Stimulated activated CD8-positive, alpha-beta memory T cell treated with anti-CD3 and anti-CD28 coated beads, Interleukin-2, amount 100 ng/mL, for 48 hours (primary cell): Measurements from ENCODE around the gene GAB2.
"Not testable (repeated sequence)": the region's sequence is repeated elsewhere in the genome, so short reads cannot be mapped to it uniquely, and the experiment has no call there.

ENCODE experiments used
- DNase-seq, 2 donors: peaks; one replicate each; pipeline ENCODE4 v3.0.0-alpha.2; 2020; ENCODE audit warnings: low read depth in 2 of 2

Gene GAB2

DNA sequence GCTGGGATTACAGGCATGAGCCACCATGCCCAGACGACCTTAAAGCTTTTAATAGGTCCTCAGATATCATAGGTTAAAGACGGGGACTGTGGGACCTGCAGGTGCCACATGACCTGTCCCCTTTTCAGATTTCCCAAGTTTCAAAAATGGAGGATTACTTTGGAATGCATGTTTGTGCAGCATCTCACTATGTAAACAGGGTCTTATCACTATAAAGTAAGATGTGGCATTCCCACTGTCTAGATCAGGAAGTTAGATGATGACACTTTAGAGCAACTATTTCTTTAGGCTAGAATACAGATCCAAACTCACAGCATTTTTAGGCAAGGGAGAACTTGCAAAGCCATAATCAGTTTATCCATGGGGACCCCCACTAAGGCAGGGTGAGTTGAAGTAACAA is 136.1 kb downstream of the GAB2 start:
- DNase-seq = no peak

DNA sequence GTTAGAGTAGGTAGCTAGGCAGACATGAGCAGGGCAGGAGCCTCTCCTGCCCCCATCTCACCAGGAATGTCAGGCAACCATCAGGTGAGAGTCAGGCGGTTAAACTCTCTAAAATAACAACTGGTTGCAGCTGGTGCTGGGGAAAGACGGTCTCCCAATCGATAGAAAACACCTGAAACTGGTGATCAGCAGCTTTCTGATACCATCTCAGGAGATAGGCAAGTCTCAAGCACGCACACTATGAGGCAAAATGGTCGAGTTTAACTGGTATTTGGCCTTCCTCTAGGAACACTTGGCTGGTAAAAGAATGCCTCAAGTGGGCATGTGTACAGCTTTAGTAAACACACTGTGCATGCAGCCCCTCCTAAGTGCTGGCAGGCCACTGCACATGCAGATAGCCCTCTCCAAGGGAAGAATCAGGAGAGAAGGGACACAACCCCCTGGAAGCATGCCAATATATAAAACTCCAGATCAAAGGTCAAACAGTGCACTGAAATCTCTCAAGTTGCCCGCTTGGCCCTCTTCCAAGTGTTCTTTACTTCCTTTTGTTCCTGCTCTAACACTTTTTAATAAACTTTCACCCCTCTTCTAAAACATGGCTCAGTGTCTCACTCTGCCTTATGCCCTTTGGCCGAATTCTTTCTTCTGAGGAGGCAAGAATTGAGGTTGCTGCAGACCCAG is 140.2 kb downstream of the GAB2 start:
- no peak for DNase-seq

DNA sequence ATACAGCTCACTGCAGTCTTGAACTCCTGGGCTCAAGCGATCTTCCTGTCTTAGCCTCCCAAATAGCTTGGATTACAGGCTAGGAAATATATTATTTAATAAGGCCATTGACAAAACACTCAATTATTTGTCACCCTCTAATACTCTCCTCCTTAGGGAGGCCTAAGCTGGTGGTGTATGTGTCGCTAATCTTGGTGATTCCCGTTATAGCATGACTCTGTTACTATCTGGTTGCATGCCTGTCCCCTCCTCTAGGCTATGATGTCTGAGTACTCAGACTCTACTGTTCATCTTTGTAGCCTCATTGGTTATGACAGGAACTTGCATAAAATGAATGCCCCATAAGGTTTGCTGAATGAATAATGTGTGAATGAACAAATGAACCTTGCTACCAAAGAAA is 141.3 kb downstream of the GAB2 start:
- DNase-seq = no peak

DNA sequence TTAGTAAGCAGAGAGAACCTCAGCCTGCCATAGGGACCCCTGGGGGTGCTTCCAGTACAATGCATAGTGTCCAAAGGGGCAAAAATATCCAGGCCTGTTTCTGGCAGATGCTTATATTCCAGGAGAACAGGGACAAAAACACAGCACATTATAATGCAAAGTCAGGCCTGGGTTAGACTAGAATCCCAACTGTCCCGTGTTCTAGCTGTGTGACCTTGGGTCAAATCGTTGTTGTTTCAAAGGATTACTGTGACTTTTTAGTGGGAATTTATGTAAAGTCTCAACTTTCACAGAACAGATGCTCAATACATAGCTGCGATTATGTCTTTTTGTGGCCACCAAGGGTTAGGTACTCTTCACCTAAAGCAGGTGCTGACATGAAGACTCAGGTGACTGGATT is 142.9 kb downstream of the GAB2 start:
- DNase-seq = no peak

- DNase-seq = not testable (repeated sequence)
Observed at GRCh38 chr11:78272625-78273269, 144.9 kb downstream of the GAB2 start.

DNA sequence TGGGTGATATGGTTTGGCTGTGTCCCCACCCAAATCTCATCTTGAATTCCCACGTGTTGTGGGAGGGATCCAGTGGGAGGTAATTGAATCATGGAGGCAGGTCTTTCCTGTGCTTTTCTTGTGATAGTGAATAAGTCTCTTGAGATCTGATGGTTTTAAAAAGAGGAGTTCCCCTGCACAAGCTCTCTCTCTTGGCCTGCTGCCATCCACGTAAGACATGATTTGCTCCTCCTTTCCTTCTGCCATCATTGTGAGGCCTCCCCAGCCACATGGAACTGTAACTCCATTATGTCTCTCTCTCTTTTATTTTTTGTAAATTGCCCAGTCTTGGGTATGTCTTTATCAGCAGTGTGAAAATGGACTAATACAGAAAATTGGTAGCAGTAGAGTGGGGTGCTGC is 145.8 kb downstream of the GAB2 start:
- not testable (repeated sequence) for DNase-seq

GRCh38 chr11:78270971-78271370 is 146.6 kb downstream of the GAB2 start:
- DNase-seq = no peak

GRCh38 chr11:78269806-78270205 is 147.8 kb downstream of the GAB2 start:
- no peak for DNase-seq

DNA sequence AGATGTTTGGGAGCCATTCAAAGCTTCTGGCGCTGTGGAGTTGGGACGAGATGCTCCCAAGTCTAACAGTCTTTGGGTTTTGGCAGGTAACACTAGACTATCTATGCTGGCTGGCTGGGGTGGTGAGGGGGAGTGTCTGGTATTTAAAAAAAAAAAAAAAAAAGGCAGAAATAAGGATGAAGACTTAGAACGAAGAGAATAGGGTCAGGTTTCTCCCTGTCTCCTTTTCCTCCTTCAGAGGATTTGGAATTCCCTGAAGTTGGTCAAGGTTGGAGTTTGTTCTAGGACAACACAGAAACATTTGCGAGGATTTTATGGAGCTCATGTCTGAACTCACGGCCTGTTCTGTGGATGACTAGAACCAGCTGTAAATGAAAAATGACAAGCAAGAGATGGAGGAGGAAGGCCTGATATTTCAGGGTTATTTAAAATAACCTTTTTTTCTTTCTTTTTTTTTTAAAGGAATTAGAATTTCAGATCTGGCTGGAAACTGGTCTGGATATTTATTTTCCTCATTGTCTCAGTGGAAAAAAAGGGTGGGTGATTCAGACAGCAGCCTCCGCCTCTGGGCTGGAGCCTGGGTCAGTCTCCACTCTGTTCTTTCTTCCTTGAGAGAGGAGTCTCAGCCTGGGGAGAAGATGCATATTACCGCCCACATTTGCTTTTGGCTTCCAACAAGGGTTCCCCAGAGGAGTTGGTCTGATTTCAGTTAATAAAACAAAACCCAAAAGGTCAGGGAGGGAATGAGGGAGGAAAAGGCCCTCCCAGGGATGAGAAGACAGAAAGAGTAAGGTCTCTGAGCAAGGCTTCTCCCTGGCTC is 148.8 kb downstream of the GAB2 start:
- DNase-seq = no peak

DNA sequence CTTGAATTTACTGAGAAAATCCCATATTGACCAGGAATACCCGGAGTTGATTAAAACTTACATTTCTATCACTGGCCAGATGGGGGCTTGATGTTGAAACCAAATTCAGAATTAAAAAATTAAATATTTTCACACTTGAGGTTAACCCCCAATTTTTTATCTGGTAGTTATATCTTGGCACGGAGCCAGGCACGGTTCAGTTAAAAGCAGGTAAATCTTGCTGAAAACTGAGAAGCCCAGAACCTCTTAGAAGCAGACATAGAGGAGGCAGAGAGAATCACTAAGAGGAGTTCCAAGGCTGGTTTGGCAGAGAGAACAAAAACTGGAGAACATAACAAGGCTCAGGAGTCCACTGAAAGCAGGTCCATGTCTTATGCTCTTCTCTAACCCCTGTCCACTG is 151.2 kb downstream of the GAB2 start:
- DNase-seq = no peak

GRCh38 chr11:78265326-78265725 is 152.3 kb downstream of the GAB2 start:
- no peak for DNase-seq

- DNase-seq = no peak
Observed at GRCh38 chr11:78262691-78263090, 154.9 kb downstream of the GAB2 start.

DNA sequence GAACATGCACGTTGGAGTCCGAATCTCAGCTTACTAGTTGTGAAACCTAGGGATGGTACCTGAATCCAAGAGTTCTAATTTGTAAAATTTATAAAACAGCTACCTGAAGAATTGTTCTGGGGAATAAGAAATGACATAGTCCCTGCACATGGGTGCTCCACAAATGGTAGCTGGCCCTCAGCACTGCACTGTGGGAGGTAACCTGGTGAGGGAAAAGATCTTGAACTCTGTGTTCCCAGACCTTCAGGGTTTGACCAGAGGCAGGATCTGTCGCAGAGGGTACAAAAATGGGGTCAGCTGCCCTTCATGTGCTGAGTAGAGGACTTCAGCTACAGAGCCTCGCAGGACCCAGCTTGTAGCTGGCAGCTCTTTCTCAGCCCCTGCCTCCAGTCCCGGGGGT is 155.4 kb downstream of the GAB2 start:
- no peak for DNase-seq

DNA sequence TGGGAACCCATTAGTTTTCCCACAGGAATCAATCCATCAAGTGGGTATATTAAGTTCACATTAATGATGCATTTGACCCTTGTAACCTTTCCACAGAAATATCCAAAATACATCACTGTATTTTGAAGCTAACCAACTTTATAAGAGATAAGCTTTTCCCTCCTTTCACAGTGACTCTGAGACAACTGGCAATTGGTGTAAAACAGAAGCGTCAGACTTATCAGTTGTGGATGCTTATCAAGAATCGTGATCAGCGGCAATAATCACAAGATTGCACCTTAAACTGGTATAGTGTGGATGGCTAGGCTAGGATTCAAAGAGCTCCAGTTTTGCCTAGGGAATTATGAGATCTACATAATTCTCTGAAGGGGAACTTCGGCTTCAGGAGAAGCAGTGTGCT is 155.8 kb downstream of the GAB2 start:
- DNase-seq = no peak

DNA sequence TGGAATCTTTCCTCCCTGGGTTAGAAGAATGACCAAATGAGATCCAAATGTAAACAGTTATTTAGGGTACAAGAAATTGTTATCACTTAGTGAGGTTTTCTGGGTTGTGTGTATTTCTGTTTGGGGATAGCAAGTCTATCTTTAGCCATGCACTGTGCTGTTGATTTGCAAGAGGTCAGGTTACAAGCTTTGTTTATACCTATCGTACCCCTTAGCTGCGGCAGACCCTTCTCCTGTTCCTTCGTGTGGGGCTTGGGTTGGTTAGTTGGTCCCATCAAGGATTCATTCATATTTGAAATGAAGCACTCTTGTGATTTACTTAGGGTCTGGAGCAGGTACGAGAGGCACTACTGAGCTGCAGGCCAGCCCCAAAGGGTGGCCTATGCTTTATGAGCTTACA is 156.3 kb downstream of the GAB2 start:
- no peak for DNase-seq

- DNase-seq = no peak
Observed at GRCh38 chr11:78259777-78260487, 157.7 kb downstream of the GAB2 start.

GRCh38 chr11:78257654-78258053 is 160.0 kb downstream of the GAB2 start:
- no peak for DNase-seq

- no peak for DNase-seq
Observed at GRCh38 chr11:78256962-78257361, 160.7 kb downstream of the GAB2 start.

GRCh38 chr11:78255919-78256318 is 161.7 kb downstream of the GAB2 start:
- no peak for DNase-seq

GRCh38 chr11:78254268-78254667 is 163.4 kb downstream of the GAB2 start:
- DNase-seq = no peak

- no peak for DNase-seq
Observed at GRCh38 chr11:78253797-78254196, 163.8 kb downstream of the GAB2 start.

DNA sequence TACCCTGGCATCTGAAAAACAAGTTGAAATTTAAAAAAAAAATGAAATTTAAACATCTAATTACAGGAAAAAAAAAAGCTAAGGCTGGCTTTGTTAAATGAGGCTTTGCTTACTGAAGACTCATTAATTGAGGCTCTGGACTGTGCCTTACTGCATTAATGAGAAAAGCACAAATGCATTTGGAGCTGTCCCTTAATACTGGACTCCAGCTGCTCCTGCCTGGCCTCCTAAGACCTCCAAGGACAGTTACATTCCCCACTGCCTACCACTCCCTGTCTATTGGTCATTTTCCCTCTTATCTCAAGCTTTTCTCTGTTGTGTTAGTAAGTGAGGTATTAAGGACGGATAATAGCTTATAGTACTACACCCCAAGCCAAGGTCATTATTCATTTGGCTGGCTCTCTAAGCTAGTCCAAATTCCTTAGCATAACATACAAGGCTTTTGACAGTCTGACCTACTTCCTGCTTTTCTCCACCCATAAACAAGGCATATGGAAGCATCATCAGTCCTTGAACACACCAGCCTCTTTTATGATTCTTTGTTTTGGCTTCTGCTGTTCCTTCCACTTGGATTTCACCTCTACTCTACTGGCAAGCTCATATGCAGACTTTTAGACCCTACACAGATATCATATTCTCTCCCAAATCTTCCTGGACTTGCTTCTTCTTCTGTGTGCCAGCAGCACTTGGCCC is 166.4 kb downstream of the GAB2 start:
- DNase-seq = no peak
